NOMO-1 treated with DMSO at 0.1 percent for 48 hours (cell line): ENCODE data around the gene C19orf85.
"Not testable (repeated sequence)": the region's sequence is repeated elsewhere in the genome, so short reads cannot be mapped to it uniquely, and the experiment has no call there.

ENCODE experiments used
- DNase-seq: peaks from one replicate; lab custom pipeline; 2025; ENCODE audit not compliant: unreplicated experiment; lab: John Stamatoyannopoulos, UW

C19orf85 gene

GRCh38 chr19:55459950-55460657 lies 4.4 kb downstream of the C19orf85 start:
- DNase-seq = peak; percentile 52

GRCh38 chr19:55459551-55459949 lies 5.0 kb downstream of the C19orf85 start:
- no peak for DNase-seq

- DNase-seq = no peak
Measured at GRCh38 chr19:55457683-55458457, 6.7 kb downstream of the C19orf85 start.

GRCh38 chr19:55456347-55456746 lies 8.2 kb downstream of the C19orf85 start:
- no peak for DNase-seq

GRCh38 chr19:55455576-55456235 lies 8.8 kb downstream of the C19orf85 start:
- no peak for DNase-seq

- peak; percentile 14 for DNase-seq
Measured at GRCh38 chr19:55454787-55455243, 9.7 kb downstream of the C19orf85 start.

- no peak for DNase-seq
Measured at GRCh38 chr19:55453511-55454260, 10.9 kb downstream of the C19orf85 start.

GRCh38 chr19:55452749-55453346 lies 11.7 kb downstream of the C19orf85 start:
- DNase-seq = peak; percentile 30

- no peak for DNase-seq
Measured at GRCh38 chr19:55451965-55452748, 12.4 kb downstream of the C19orf85 start.

- DNase-seq = no peak
Measured at GRCh38 chr19:55451163-55451964, 13.2 kb downstream of the C19orf85 start.

- no peak for DNase-seq
Measured at GRCh38 chr19:55449469-55449868, 15.1 kb downstream of the C19orf85 start.

- DNase-seq = not testable (repeated sequence)
Measured at GRCh38 chr19:55448175-55448490, 16.4 kb downstream of the C19orf85 start.

GRCh38 chr19:55447421-55448174 lies 17.0 kb downstream of the C19orf85 start:
- peak; percentile 55 for DNase-seq

GRCh38 chr19:55446060-55446459 lies 18.5 kb downstream of the C19orf85 start:
- peak; percentile 68 for DNase-seq

- DNase-seq = no peak
Measured at GRCh38 chr19:55444646-55445045, 19.9 kb downstream of the C19orf85 start.

- no peak for DNase-seq
Measured at GRCh38 chr19:55443824-55444480, 20.6 kb downstream of the C19orf85 start.

GRCh38 chr19:55443045-55443823 lies 21.3 kb downstream of the C19orf85 start, which contains the start of gene SHISA7:
TSS of gene SHISA7 (minus strand) at chr19:55443300. CDS start at chr19:55442863, 437 bp downstream.
- no peak for DNase-seq
